ENCODE data around the gene ROBO1.

- TF ChIP-seq EZH2 (IDR thresholded peaks at IDR 0.05; ENCODE audit: low read length, unreplicated experiment) (no peak), CTCF (conservative IDR thresholded peaks at IDR 0.05; ENCODE audit: low read depth, low read length) (no peak), EZH2phosphoT487 (IDR thresholded peaks at IDR 0.05; ENCODE audit: borderline replicate concordance, low read length) (no peak)
These were observed 340.7 kb downstream of the ROBO1 start for GRCh38 chr3:79427081-79427480.

Data from PC-3 (cell line).